M059J (cell line): ENCODE measurements around the gene BLVRB. TPM values are rescaled to one million over a fixed set of nuclear protein-coding genes. Genes with fewer than 3 reads are reported as not detected.
"Not testable (repeated sequence)": the region's sequence is repeated elsewhere in the genome, so short reads cannot be mapped to it uniquely, and the experiment has no call there.

Experiments used
- DNase-seq: peaks from one replicate; pipeline ENCODE4 v3.0.0-alpha.2; 2012; ENCODE audit warnings: low read depth
- total RNA-seq: library from RNA; depleted of rRNA; stranded (reverse); fragments of >200 nt; shearing (Covaris generic); gene quantifications from 2 replicates; pipeline ENCODE4 v1.2.3, GENCODE V29; 2014; rRNA removed

BLVRB gene
- 109 and 135 TPM in 2 replicates for total RNA-seq

DNA sequence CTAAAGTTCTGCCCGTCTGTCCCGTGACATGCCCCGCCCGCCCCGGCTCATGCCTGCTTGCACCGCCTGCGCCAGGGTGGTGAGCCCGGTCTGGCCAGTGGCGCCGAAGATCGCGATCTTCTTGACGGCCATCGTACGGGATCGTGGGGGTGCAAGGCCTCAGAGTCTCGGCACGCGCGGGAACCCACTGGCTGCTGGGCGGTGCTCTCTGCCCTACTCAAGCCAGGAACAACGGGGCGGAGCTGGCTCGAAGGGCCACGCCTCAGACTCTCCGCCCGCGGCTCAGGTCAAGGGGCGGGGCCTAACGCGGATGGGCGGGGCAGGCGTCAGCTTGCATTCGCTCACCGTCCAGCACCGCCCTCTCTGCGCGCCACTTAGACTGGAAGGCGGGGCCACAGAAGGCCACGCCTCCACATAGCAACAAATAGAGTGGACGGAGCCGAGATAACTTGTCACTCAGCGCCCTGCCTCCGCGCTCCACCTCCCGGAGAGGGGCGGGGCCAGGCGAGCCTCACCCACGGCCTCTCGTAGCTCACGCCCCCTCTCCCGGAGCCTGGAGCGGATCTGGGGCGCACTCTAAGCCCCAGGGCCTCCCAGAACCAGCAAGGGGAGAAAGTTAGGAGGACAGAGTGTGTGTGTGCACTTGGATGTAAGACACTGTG lies at the start of gene BLVRB:
BLVRB (minus strand) TSS at position 189 of the 662 bp plus-strand sequence; CDS start at position 132, 57 bp downstream.
- DNase-seq: peak; percentile 99

DNA sequence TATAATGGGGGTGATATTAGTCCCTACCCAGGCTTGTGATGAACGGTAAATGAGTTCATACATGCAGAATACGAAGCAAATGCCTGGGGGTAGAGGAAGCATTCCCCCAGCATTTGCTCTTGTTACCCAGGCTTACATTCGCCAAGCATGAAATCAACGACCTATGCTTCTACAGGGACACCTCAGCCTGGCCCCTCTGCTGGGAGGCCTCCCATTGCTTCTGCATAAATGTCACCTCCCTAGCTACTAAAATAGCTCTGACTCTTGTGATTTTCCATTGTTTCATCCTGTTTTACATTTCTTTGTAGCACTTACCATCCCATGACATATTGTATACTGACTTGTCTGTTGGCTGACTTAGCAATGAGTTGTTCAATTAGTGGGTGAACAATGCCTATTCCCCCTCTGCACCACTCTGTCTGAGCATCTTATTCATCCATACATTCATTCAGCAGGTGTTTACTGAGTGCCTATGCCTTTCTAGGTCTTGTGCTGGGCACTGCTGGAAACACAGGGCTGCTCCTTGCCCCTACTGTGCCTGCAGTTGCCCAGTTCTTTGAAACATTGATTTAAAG lies 48.3 kb upstream of the BLVRB start:
- DNase-seq: no peak

DNA sequence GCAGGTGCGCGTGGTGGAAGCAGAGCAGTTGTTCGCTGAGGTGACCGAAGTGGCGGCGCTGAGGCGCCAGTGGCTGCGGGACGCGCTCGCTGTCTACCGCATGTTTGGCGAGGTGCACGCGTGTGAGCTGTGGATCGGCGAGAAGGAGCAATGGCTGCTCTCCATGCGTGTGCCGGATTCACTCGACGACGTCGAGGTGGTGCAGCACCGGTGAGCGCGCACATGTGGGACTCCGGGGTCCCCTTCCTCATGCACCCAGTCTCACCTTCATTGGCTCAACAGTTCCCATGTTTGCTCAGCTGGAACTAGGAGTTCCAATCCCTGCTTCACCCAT lies 47.8 kb upstream of the BLVRB start:
- no peak for DNase-seq

DNA sequence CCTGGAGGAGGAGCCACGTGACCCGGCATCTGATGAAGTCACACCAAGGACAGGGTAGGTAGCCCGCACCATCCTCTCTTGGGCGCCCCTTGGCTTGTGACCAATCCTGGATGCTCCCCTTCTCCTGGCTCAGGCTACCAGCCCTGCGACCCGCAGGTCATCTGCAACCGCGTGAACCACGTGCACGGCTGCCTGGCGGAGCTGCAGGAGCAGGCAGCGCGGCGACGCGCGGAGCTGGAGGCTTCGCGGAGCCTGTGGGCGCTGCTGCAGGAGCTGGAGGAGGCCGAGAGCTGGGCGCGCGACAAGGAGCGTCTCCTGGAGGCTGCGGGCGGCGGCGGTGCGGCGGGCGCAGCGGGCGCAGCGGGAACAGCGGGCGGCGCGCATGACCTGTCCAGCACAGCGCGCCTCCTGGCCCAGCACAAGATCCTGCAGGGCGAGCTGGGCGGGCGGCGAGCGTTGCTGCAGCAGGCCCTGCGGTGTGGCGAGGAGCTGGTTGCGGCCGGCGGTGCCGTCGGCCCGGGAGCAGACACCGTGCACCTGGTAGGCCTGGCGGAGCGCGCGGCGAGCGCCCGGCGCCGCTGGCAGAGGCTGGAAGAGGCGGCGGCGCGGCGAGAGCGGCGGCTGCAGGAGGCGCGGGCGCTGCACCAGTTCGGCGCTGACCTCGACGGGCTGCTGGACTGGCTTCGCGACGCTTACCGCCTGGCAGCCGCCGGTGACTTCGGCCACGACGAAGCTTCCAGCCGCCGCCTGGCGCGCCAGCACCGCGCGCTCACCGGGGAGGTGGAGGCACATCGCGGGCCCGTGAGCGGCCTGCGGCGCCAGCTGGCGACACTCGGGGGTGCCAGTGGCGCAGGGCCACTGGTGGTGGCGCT lies 47.2 kb upstream of the BLVRB start:
- no peak for DNase-seq

DNA sequence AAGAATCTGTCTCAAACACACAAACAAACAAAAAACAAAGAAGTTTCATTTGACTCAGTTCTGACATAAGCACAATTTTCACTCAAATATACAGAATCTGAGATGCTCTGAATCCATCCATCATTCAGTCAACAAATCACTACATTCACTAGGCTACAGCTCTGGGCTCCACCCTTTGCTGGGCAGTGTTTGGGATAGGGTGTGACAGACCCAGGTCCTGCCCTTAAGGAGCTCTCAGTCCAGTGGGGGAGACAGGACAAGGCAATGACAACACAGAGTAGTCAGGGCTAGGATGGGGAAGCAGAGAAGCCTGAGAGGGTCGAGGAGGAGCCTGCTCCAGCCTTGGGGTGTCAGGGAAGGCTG lies 46.5 kb upstream of the BLVRB start:
- DNase-seq: no peak

DNA sequence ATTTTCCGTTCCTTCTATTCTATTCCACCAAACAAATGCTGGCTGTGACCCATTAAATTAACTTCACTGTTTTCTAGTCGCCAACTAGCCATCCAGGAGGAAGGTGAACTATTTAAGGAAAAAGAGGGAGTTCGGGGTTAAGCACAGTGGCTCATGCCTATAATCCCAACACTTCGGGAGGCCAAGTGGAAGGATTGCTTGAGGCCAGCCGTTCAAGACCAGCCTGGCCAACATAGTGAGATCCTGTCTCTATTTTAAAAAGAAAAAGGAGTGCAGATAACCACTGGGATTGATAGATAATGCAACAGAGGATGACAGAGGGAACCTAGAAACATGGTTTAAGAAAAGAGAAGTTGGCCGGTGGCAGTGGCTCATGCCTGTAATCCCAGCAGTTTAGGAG lies 45.9 kb upstream of the BLVRB start:
- no peak for DNase-seq

DNA sequence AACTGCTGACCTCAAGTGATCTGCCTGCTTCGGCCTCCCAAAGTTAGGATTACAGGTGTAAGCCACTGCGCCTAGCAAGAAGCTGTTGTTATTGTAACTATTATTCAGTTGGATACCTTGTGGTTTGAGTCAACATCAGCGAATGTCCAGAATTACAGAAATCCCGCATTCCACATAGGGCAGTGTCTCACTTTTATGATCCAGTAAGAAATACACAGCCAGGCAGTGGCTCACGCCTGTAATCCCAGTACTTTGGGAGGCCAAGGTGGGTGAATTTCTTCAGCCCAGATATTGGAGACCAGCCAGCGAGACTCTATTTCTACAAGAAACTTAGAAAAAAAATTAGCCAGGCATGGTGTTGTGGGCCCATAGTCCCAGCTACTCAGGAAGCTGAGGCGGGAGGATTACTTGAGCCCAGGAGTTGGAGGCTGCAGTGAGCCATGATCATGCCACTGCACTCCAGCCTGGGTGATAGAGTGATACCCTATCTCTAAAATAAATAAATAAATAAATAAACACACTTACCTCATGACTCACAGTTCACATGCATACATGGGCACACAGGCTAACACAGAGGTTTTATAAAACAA lies 45.1 kb upstream of the BLVRB start:
- DNase-seq: peak; percentile 58

DNA sequence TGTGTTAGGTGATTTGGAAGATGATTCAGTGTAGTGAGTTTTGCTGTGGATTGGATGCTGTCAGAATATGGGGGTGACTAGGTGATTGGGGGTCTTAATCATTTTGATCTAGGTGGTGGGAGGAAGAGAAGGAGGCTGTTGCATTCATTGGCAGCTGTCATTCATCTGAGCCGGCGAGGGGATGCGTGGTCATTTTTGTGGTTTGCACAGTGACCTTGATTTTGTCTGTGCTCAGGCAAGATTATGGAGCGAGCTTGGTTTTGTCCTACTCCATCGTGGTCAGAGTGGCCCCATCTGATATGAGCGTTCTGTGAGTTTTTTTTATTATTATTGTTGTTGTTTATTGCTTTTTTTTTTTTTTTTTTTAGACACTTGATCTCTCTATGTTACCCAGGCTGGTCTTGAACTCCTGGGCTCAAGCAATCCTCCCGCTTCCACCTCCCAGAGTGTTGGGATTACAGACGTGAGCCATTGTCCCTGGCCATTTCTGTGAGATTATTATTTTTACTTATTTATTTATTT lies 43.3 kb upstream of the BLVRB start:
- DNase-seq: no peak

DNA sequence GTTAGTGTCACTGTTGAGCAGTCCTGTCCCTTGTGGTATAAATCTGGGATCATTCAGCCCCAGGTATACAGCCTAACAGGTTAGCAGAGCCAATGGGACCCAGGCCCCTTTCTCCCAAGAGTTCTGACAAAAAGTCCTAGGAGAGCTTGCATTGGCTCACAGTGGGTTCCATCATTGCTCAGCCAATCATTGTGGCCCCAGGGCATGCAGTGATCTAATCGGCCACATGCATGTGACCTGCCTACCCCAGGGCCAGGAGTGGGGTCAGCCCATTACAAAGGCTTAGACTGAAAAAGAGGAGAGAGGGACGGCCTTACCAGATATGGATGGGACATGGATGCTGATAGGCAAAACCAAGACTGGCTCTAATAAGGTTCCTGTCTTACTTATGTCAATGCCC lies 42.3 kb upstream of the BLVRB start:
- DNase-seq: no peak

DNA sequence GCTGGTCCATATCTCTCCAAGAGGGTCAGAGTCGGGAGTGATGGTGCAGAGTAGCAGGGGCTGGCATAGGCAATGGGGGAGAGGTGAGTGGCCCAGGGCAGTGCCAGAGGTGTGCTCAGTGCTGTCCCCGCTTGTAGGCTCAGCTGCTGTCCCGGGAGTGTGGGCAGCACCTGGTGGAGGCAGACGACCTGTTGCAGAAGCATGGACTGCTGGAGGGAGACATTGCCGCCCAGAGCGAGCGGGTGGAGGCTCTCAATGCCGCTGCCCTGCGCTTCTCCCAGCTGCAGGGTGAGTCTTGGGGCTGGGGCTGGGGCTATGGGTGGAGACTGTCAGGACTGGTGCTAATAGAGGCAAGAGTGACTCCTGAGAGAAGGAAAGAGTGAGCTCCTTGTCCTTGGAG lies 40.6 kb upstream of the BLVRB start:
- DNase-seq: no peak

DNA sequence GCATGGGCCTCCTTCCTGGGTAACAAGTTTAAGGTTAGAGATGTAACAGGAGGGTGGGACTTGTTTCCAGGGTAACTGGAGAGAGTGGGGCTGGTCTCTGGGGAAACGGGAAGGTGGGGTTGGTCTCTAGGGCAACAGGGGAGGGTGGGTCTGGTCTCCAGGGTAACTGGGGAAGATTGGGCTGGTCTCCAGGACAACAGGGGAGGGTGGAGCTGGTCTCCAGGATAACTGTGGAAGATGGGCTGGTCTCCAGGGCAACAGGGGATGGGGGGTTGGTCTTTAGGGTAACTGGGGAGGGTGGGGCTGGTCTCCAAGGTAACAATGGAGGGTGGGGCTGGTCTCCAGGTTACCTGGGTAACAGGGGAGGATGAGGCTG lies 37.8 kb upstream of the BLVRB start:
- DNase-seq: no peak

DNA sequence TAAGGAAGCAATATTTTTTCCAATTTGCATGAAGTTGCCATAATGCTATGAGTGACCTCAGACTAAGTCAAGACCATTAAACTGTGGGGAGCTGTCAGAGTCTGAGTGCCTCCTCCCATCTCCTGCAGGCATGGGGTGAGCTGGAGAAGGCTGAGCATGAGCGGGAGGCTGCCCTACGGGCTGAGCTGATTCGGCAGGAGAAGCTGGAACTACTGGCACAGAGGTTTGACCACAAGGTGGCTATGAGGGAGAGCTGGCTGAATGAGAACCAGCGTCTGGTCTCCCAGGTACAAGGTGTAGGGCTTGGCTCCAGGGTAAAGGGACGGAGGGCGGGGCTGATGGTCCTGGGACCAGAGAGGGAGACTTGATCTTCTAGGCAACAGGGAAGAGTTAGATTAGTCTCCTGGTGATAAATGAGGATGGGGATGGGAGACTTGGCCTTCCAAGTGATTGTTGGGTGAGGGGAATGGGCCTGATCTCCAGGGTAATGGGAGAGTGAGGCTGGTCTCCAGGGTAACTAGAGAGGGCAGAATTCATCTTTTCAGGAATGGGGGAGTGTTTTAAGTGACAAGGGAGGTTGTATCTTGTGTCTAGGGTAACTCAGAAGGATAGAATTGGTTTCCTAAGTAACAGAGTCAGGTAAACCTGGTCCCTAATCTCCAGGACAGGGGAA lies 37.2 kb upstream of the BLVRB start:
- DNase-seq: peak; percentile 18

DNA sequence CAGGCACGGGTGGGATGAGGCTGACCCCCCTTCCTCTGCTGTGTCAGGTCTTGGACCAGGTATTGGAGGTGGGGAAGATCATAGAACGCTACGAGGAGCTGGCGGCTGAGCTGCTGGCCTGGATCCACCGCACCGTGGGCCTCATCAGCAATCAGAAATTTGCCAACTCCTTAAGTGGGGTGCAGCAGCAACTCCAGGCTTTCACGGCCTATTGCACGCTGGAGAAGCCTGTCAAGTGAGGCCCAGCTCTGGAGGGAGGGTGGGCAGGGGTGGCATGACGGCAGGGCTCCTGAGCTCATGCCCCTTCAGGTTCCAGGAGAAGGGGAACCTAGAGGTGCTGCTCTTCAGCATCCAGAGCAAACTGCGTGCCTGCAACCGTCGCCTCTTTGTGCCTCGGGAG lies 36.5 kb upstream of the BLVRB start:
- no peak for DNase-seq

DNA sequence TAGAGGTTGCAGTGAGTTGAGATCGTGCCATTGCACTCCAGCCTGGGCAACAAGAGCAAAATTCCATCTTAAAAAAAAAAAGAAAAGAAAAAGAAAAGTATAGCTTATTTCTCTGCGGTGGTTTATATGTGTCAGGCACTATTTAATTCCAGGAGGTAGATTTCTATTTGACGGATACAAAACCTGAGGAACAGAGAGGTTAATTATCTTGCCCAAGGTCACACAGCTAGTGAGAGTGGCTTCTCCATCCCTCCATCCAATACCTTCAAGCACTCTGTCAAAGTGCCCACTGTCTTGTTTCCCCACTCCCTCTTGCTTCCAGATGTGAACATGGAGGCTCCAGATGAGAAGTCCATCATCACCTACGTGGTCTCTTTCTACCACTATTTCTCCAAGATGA lies 36.1 kb upstream of the BLVRB start:
- DNase-seq: no peak

DNA sequence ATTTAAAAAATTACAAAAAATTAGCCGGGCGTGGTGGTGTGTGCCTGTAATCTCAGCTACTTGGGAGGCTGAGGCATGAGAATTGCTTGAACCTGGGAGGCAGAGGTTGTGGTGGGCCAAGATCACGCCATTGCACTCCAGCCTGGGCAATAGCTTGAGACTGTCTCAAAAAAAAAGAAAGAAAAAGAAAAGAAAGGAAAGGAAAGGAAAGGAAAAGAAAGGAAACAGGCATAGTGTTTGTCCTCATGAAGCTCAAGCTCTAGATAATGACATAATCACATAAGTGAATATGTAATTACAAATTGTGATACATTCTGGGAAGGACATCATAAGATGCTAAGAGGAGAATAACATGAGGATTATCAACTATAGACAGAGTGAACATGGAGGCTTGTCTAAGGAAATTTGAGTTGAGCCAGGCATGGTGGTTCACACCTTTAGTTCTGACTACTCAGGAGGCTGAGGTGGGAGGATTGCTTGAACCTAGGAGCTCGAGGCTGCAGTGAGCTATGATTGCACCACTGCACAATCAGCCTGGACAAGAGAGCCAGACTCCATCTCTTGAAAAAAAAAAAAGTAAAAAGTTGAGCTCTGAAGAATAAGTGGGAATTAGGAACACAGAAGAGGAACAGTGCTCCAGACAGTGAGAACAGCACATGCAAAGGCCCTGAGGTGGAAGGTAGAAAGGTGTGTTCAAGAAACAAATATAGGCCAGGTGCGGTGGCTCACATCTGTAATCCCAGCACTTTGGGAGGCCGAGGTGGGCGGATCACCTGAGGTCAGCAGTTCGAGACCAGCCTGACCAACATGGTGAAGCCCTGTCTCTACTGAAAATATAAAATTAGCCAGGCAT lies 35.4 kb upstream of the BLVRB start:
- not testable (repeated sequence) for DNase-seq

DNA sequence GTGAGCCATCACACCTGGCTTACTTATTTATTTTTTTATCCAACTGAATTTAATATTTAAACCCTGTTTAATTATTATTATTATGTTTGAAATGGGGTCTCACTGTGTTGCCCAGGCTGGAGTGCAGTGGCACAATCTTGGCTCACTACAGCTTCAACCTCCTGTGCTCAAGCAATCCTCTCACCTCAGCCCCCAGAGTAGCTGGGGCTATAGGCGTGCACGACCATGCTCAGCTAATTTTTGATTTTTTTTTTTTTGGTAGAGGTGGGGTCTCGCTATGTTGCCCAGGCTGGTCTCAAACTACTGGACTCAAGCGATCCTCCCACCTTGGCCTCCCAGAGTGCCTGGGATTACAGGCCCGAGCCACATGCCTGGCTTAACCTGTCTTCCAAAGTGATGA lies 33.8 kb upstream of the BLVRB start:
- DNase-seq: no peak

DNA sequence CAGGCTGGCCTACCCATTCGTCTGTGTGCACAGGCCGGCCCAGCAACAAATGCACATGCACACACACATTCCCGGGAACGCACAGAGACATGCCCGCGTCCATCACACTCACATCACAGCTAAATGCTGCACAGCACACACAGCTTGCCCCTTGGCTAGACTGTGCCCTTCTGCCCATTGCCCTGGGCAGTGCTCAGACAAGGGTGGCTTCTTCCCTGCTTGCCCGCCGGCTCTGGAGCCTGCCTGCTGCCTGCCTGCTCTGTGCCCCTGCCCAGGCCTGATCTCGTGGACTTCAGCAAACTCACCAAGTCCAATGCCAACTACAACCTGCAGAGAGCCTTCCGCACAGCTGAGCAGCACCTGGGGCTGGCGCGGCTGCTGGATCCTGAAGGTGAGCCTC lies 31.7 kb upstream of the BLVRB start:
- no peak for DNase-seq

DNA sequence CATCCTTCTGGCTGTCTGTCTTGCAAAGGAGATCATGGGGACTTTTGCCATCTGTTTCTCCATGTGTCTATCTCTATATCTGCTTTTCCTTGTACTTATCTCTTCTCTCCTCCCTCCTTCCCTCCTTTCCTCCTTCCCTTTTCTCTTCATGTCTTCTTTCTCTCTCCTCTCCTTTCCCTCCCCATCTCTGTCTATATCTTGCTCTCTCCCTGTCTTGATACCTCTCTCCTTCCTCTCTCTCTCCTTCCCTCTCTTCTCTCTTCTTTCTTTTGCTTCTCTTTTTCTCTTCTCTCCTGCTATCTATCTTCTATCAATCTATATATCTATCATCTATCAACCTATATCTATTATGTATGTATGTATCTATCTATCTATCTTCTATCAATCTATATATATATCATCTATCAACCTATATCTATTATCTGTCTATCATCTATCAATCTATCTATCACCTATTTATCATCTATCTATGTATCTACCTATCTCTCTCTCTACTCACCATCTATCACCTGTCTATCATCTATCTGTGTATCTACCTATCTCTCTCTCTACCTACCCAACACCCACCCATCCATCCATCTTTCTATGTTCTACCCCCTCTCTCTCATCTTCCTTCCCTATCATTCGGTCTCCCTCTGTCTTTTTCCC lies 28.8 kb upstream of the BLVRB start:
- DNase-seq: no peak

DNA sequence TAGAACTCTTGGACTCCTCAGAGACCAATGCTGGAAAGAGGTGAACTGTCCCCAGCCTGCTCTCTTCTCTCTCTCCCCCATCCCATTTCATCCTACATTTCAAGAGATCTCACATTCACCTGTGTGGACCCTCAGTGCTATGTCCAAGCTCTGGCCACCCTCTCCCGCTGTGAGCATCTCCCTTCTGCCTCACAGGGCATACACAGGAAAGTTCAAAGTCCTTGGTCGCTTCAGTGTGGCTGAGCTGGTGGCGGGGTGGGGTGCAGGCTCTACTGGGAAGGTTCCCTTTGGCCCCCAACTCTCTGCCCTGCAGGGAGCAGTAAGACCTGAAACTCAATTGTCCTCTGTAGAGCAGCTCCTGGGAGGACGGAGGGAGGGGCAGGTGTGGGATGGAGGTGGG lies 28.2 kb upstream of the BLVRB start:
- DNase-seq: no peak

DNA sequence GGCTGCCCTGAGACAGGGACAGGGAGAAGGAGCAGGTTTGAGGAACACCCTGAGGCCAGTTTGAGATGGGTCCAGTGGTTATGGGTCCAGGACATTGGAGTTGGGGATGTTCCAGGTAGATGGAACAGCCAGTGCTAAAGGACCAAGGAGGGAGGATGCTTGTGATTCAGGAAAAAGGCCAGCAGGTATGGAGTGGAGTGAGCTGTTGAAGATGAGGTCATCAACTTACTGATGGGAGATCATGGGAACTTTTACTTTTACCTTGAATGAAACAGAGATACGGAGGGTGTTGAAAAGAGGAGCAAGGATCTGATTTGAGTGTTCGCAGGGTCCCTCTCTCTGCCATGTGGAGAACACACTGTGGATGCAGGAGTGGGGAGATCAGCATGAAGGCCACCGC lies 26.7 kb upstream of the BLVRB start:
- DNase-seq: no peak

DNA sequence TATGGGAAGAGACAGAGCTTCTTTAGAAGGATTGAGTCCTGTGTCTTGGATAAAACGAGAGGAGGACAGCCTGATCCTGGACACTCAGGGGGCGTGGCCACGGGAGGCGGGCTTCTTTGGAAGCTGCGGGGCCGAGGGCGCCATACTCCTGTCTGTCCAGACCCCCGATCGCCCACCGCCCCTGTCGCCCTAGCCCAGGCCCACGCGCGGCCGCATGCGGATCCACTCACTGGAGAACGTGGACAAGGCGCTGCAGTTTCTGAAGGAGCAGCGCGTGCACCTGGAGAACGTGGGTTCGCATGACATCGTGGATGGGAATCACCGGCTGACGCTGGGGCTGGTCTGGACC lies 24.3 kb upstream of the BLVRB start:
- DNase-seq: no peak
